Natural killer cell (primary cell): ENCODE data around the gene TMED10. TPM values are rescaled to one million over a fixed set of nuclear protein-coding genes. Genes with fewer than 3 reads are reported as not detected.

Experiments used
- ATAC-seq, 3 donors: fragments of 150-1000 bp in 2 of 3; fragments of 200-7000 bp in 1 of 3; cut with Tn5 transposase; 1 replicate in 1 of 3; 2 replicates in 2 of 3; pipeline ENCODE4 v1.10.0; 2021; ENCODE audit warnings: mild to moderate bottlenecking in 2 of 3, moderate library complexity in 2 of 3
- DNase-seq, 2 donors: peaks; one replicate each; pipeline versions ENCODE4 v3.0.0 to v3.0.0-alpha.2; 2013 to 2021; ENCODE audit warnings: mixed read lengths in 1 of 2
- H3K27ac ChIP-seq: one replicate; pipeline ENCODE4 v1.5.1; 2013; ENCODE audit warnings: mild to moderate bottlenecking, low read length
- H3K27me3 ChIP-seq: one replicate; pipeline ENCODE4 v1.6.1; 2013; ENCODE audit warnings: low read length; ENCODE audit not compliant: control insufficient read depth, insufficient read depth
- H3K36me3 ChIP-seq: one replicate; pipeline ENCODE4 v1.6.1; 2013; ENCODE audit warnings: low read length; ENCODE audit not compliant: control insufficient read depth, insufficient read depth
- H3K4me1 ChIP-seq: one replicate; pipeline ENCODE4 v1.6.1; 2013; ENCODE audit warnings: low read length; ENCODE audit not compliant: control insufficient read depth, insufficient read depth
- H3K4me3 ChIP-seq: one replicate; pipeline ENCODE4 v1.5.1; 2013; ENCODE audit warnings: low read length
- H3K9me3 ChIP-seq: one replicate; pipeline ENCODE4 v1.6.1; 2013; ENCODE audit warnings: low read length; ENCODE audit not compliant: control insufficient read depth, insufficient read depth
- H3K27ac Mint-ChIP-seq, 2 donors: one replicate each; pipeline ENCODE4 v1.8.0; 2022; ENCODE audit warnings: mild to moderate bottlenecking in 2 of 2, mixed read lengths in 2 of 2, moderate library complexity in 1 of 2
- H3K27me3 Mint-ChIP-seq, 2 donors: one replicate each; pipeline ENCODE4 v1.8.0; 2022; ENCODE audit warnings: low read depth in 2 of 2, mixed read lengths in 2 of 2
- H3K36me3 Mint-ChIP-seq: one replicate; pipeline ENCODE4 v1.8.0; 2022; ENCODE audit warnings: mixed read lengths
- H3K4me1 Mint-ChIP-seq, 2 donors: one replicate each; pipeline ENCODE4 v1.8.0; 2022; ENCODE audit warnings: mixed read lengths in 2 of 2
- H3K4me3 Mint-ChIP-seq: one replicate; pipeline ENCODE4 v1.8.0; 2022; ENCODE audit warnings: mild to moderate bottlenecking, moderate library complexity, mixed read lengths
- H3K9me3 Mint-ChIP-seq, 2 donors: one replicate each; pipeline ENCODE4 v1.8.0; 2022; ENCODE audit warnings: mixed read lengths in 2 of 2
- CTCF ChIP-seq: fragments of 200-600 bp; IDR thresholded peaks from one replicate; pipeline ENCODE4 v1.8.0; 2022; ENCODE audit warnings: antibody characterized with exemption
- WGBS: methylation state at CpG from one replicate; pipeline ENCODE4 v1.1.7; 2013; ENCODE audit warnings: missing lambda C conversion rate; ENCODE audit not compliant: insufficient coverage; 5-methylcytosine and 5-hydroxymethylcytosine counted together
- intact Hi-C: fragments of 100-400 bp; cut with micrococcal nuclease; formaldehyde crosslinking; loops from one replicate; pipeline ENCODE4 v1.14.2; 2022
- total RNA-seq, 4 donors: library from RNA; stranded (reverse); fragments of 120-200 nt in 1 of 4; gene quantifications; one replicate each; pipeline versions ENCODE4 v1.2.3 to v1.2.4, GENCODE V29; 2013 to 2022

Gene TMED10
- total RNA-seq, 3 donors from 2014 or later (not counting 1 experiment from before 2014, with no cell fraction given), result 216 to 244 (median 231) TPM

DNA sequence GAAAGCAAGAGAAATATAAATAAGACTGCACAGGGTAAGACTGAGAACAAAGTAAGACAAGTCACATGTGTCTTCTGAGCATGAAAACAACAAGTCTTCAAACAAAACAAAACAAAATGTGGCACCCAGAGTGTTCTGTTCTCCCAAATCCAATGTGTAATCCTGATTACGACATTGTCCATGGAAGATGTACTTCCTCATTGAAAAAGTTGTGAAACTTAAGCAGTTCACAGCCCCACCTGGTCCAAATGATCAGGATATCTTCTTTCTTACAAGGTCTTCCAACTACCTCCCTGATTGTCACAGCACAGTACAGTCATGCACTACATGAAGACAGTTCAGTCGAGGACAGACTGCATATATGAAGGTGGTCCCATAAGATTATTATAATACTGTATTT is 26.3 kb downstream of the TMED10 start:
- intact Hi-C loops, result no loop called here
- no peaks in the 10 kb centered on the region for H3K9me3 ChIP-seq
- Mint-ChIP-seq H3K4me1 (peaks cover 38% of the 10 kb centered on the region in 2 donors), H3K4me3 (no peak overlapping the region), H3K27ac (no peak overlapping the region), H3K36me3 (peaks cover 9% of the 10 kb centered on the region), H3K27me3 (no peaks in the 10 kb centered on the region), H3K9me3 (no peaks in the 10 kb centered on the region)
- H3K27me3 ChIP-seq, result no peaks in the 10 kb centered on the region
- H3K36me3 ChIP-seq, result peaks cover 28% of the 10 kb centered on the region
- 93% methylated on average over 1 of the region's 2 CpGs for WGBS
- no peak for ATAC-seq
- no peak for TF ChIP-seq CTCF
- peaks cover 14% of the 10 kb centered on the region for H3K4me1 ChIP-seq
- no peak overlapping the region for H3K27ac ChIP-seq
- no peak overlapping the region for H3K4me3 ChIP-seq
- no peak for DNase-seq

- Histone ChIP-seq H3K4me3 (no peak overlapping the region), H3K9me3 (no peaks in the 10 kb centered on the region), H3K4me1 (peaks cover 25% of the 10 kb centered on the region), H3K27me3 (no peaks in the 10 kb centered on the region), H3K36me3 (peaks cover 28% of the 10 kb centered on the region), H3K27ac (peak overlapping the region; percentile 54)
- intact Hi-C loops, result loop anchor here (1.0 to 5.0 kb wide), 3 partner anchors 15 to 100 kb away; partner anchors contain the start of gene TMED10
- Mint-ChIP-seq H3K27ac (peak overlapping the region; percentile 87 to 90), H3K9me3 (no peaks in the 10 kb centered on the region), H3K36me3 (peaks cover 9% of the 10 kb centered on the region), H3K4me1 (peaks cover 52 to 53% of the 10 kb centered on the region in 2 donors), H3K4me3 (peak overlapping the region; percentile 70), H3K27me3 (no peaks in the 10 kb centered on the region)
- 37% methylated on average over 11 of the region's 13 CpGs for WGBS
- DNase-seq (peak; percentile 50 to 61), ATAC-seq (peak; percentile 96 to 100 (median 99))
- TF ChIP-seq CTCF, result peak; percentile 50
Measured at GRCh38 chr14:75147423-75148071, 28.9 kb downstream of the TMED10 start.

DNA sequence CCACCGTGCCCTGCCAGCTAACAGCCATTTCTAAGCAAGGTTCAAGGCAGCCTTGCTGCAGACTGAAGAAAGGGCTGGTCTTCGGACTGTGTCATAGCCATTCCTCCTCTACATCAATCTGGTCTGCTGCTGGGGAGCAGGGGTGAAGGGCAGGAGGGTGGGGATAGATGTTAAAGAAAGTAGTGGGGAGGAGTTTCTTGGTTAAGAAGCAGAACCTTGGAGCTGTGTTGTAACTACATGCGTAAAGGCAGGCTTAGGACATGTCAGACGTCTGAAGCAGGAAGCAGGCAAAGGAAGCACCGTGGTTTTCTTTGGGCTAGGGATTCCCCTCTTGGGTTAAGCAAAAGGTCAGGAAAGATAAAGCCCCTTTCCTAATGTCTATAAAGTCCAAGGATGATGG is 31.5 kb downstream of the TMED10 start:
- no peaks in the 10 kb centered on the region for H3K9me3 ChIP-seq
- H3K4me1 ChIP-seq, result peaks cover 37% of the 10 kb centered on the region
- H3K27me3 ChIP-seq, result no peaks in the 10 kb centered on the region
- Mint-ChIP-seq H3K9me3 (no peaks in the 10 kb centered on the region), H3K4me1 (peaks cover 61 to 62% of the 10 kb centered on the region in 2 donors), H3K27me3 (no peaks in the 10 kb centered on the region), H3K36me3 (peaks cover 9% of the 10 kb centered on the region), H3K4me3 (no peak overlapping the region), H3K27ac (peak overlapping the region in 1 of 2 donors; percentile 62)
- no peak overlapping the region for H3K27ac ChIP-seq
- ATAC-seq, result peak in 1 of 3 donors; percentile 59
- no peak for TF ChIP-seq CTCF
- H3K4me3 ChIP-seq, result no peak overlapping the region
- 49% methylated on average over 4 of the region's 5 CpGs for WGBS
- intact Hi-C loops, result loop anchor here (5.0 kb wide), 1 partner anchor 102 kb away; no protein-coding TSS in a partner anchor
- DNase-seq, result peak in 1 of 2 donors; percentile 55
- peaks cover 12% of the 10 kb centered on the region for H3K36me3 ChIP-seq
